ENCODE data around the gene APRT. TPM values are rescaled to one million over a fixed set of nuclear protein-coding genes. Genes with fewer than 3 reads are reported as not detected.

Gene APRT
- total and polyA plus RNA-seq, 9 donors: 12.7 to 150 (median 74.1) TPM

GRCh38 chr16:88840600-88841215, 29.0 kb upstream of the APRT start:
- TF ChIP-seq CTCF (IDR thresholded peaks at IDR 0.05) (no peak), POLR2A (IDR thresholded peaks at IDR 0.05) (no peak), EP300 (IDR thresholded peaks at IDR 0.05) (no peak)
- WGBS, 3 donors: 91 to 93% (median 92%) methylated on average over 30 of the region's 30 CpGs
- no peak overlapping the region for H3K4me3 ChIP-seq
- no peaks in the 10 kb centered on the region for H3K36me3 ChIP-seq
- no peak overlapping the region for H3K27ac ChIP-seq
- DNase-seq: no peak
- no peaks in the 10 kb centered on the region for H3K4me1 ChIP-seq (ENCODE audit: insufficient read depth)
- no peaks in the 10 kb centered on the region for H3K9me3 ChIP-seq
- intact Hi-C loops (cut with DNase I): no loop called here
- H3K27me3 ChIP-seq: no peaks in the 10 kb centered on the region

- WGBS, 3 donors: 89 to 95% (median 93%) methylated on average over 21 to 24 of the region's 24 CpGs
- H3K27me3 ChIP-seq: no peaks in the 10 kb centered on the region
- H3K9me3 ChIP-seq: no peaks in the 10 kb centered on the region
- intact Hi-C loops (cut with DNase I): no loop called here
- H3K27ac ChIP-seq: no peak overlapping the region
- no peaks in the 10 kb centered on the region for H3K4me1 ChIP-seq (ENCODE audit: insufficient read depth)
- TF ChIP-seq POLR2A (IDR thresholded peaks at IDR 0.05): no peak
- TF ChIP-seq EP300 (IDR thresholded peaks at IDR 0.05): no peak
- no peak for TF ChIP-seq CTCF (IDR thresholded peaks at IDR 0.05)
- no peaks in the 10 kb centered on the region for H3K36me3 ChIP-seq
- DNase-seq: no peak
- no peak overlapping the region for H3K4me3 ChIP-seq
Measured at GRCh38 chr16:88839745-88840599, 28.2 kb upstream of the APRT start.

DNA sequence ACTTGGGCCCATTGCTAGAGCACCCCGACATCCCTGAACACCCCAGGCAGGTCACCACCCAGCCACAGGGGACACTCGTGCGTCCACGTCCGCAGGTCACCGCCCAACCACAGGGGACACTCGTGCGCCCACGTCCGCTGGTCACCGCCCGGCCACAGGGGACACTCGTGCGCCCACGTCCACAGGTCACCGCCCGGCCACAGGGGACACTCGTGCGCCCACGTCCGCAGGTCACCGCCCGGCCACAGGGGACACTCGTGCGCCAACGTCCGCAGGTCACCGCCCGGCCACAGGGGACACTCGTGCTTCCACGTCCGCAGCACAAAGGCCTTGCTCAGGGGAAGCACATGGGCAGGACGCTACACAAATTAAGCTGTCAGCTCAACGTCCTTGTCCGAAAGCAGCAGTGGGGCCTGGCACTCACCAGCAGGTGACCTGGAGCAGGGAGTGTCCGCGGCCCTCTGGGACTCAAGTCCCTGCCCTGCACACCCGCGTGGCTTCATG, 27.4 kb upstream of the APRT start:
- Histone ChIP-seq H3K4me3 (no peak overlapping the region), H3K9me3 (no peaks in the 10 kb centered on the region), H3K36me3 (no peaks in the 10 kb centered on the region), H3K4me1 (ENCODE audit: insufficient read depth) (no peaks in the 10 kb centered on the region), H3K27ac (no peak overlapping the region), H3K27me3 (no peaks in the 10 kb centered on the region)
- no peak for DNase-seq
- TF ChIP-seq CTCF (IDR thresholded peaks at IDR 0.05) (no peak), POLR2A (IDR thresholded peaks at IDR 0.05) (no peak), EP300 (IDR thresholded peaks at IDR 0.05) (no peak)
- intact Hi-C loops (cut with DNase I): no loop called here
- WGBS, 3 donors: 84 to 87% (median 87%) methylated on average over 39 of the region's 39 CpGs

DNA sequence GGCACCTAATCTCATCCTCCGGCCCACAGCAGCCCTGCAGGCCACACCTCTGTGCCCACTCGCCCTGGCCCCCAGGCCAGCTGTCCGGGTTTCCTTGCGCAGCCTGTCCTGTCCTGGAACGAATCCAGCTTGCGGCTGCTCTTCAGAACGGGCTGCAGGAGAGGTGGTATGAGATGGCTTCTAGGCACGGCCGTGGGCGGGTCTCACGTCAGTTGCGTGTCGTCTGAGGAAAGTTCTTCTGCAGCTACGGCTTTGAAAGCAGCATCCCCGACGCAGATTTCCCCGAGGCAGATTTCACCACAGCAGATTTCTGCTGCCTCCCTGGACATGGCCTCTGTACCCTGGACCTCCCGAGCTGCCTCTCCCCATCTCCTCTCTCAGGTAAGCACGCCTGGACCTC, 26.8 kb upstream of the APRT start:
- DNase-seq: no peak
- Histone ChIP-seq H3K27ac (no peak overlapping the region), H3K4me3 (no peak overlapping the region), H3K4me1 (ENCODE audit: insufficient read depth) (no peaks in the 10 kb centered on the region), H3K27me3 (no peaks in the 10 kb centered on the region), H3K36me3 (no peaks in the 10 kb centered on the region), H3K9me3 (no peaks in the 10 kb centered on the region)
- WGBS, 3 donors: 82 to 89% (median 87%) methylated on average over 19 of the region's 19 CpGs
- TF ChIP-seq EP300 (IDR thresholded peaks at IDR 0.05) (no peak), POLR2A (IDR thresholded peaks at IDR 0.05) (no peak), CTCF (IDR thresholded peaks at IDR 0.05) (no peak)
- intact Hi-C loops (cut with DNase I): no loop called here
